Measurements from ENCODE around the gene BCL7A. TPM values are rescaled to one million over a fixed set of nuclear protein-coding genes. Genes with fewer than 3 reads are reported as not detected.

The BCL7A gene
- total RNA-seq, 4 donors from 2014 or later, result 0.26 to 12.2 (median 4.2) TPM

- intact Hi-C loops (cut with DNase I; ENCODE audit: low total_unique reads), result no loop called here
- Histone ChIP-seq H3K9me3 (no peaks in the 10 kb centered on the region), H3K4me3 (peak overlapping the region in 1 of 2 donors; percentile 82), H3K4me1 (peaks cover 5 to 12% of the 10 kb centered on the region in 2 donors), H3K27me3 (no peaks in the 10 kb centered on the region), H3K27ac (peak overlapping the region; percentile 85), H3K36me3 (no peaks in the 10 kb centered on the region)
- TF ChIP-seq, protein P1, sequence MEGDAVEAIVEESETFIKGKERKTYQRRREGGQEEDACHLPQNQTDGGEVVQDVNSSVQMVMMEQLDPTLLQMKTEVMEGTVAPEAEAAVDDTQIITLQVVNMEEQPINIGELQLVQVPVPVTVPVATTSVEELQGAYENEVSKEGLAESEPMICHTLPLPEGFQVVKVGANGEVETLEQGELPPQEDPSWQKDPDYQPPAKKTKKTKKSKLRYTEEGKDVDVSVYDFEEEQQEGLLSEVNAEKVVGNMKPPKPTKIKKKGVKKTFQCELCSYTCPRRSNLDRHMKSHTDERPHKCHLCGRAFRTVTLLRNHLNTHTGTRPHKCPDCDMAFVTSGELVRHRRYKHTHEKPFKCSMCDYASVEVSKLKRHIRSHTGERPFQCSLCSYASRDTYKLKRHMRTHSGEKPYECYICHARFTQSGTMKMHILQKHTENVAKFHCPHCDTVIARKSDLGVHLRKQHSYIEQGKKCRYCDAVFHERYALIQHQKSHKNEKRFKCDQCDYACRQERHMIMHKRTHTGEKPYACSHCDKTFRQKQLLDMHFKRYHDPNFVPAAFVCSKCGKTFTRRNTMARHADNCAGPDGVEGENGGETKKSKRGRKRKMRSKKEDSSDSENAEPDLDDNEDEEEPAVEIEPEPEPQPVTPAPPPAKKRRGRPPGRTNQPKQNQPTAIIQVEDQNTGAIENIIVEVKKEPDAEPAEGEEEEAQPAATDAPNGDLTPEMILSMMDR (IDR thresholded peaks at IDR 0.05), result no peak
- TF ChIP-seq POLR2A (IDR thresholded peaks at IDR 0.05), result no peak
- DNase-seq, result no peak
Measured at GRCh38 chr12:122082621-122083356, 61.1 kb downstream of the BCL7A start.

DNA sequence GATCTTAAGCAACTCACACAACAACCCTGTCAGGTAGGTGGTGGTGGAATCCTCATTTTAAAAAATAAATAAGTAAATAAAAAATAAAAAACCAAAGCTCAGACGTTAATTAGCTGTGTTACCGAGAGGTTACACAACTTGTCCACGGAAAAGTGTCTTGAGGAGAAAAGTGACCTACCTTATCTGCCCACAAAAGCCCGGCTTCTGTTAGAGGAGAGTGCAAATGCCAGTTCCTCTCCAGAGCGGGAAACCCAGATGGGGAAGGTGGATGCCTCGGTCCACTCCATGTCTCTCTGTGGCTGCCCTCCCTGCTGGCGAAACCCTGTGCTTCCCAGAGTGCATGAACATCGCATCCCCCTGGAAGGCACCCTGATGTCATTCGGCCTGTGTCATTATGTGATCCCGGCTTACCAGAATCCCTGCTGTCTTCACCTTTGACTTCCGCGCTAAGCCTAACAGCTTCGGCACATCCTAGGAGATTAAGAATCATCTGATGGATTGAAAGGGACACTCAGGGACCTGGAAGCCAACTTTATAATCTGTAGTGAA is 63.2 kb downstream of the BCL7A start:
- H3K27ac ChIP-seq, result no peak overlapping the region
- TF ChIP-seq, protein P1 (IDR thresholded peaks at IDR 0.05), result no peak
- TF ChIP-seq POLR2A (IDR thresholded peaks at IDR 0.05), result no peak
- no peaks in the 10 kb centered on the region for H3K9me3 ChIP-seq
- H3K4me1 ChIP-seq, result peaks cover 14 to 17% of the 10 kb centered on the region in 2 donors
- H3K4me3 ChIP-seq, result no peak overlapping the region
- no peaks in the 10 kb centered on the region for H3K36me3 ChIP-seq
- intact Hi-C loops (cut with DNase I; ENCODE audit: low total_unique reads), result no loop called here
- no peaks in the 10 kb centered on the region for H3K27me3 ChIP-seq
- DNase-seq, result no peak

DNA sequence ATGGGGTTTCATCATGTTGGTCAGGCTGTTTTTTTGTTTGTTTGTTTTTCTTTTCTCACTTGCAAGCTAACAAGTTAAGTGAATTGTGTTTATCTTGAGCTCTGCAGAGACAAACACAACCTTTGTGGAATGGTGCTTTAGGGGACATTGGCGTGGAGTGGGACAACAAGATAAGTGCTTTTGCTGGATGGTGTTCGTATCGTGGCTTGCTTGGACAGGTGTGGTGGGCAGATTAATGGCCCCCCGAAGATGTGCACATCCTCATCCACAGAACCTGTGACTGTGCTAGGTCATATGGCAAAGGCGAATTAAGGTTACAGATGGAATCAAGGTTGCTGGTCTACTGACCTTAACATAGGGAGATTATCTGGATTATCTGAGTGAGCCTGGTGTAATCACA is 63.9 kb downstream of the BCL7A start:
- Histone ChIP-seq H3K36me3 (no peaks in the 10 kb centered on the region), H3K27me3 (no peaks in the 10 kb centered on the region), H3K27ac (no peak overlapping the region), H3K4me1 (peaks cover 14 to 20% of the 10 kb centered on the region in 2 donors), H3K9me3 (no peaks in the 10 kb centered on the region), H3K4me3 (no peak overlapping the region)
- DNase-seq, result no peak
- intact Hi-C loops (cut with DNase I; ENCODE audit: low total_unique reads), result no loop called here
- TF ChIP-seq, protein P1 (IDR thresholded peaks at IDR 0.05), result no peak
- TF ChIP-seq POLR2A (IDR thresholded peaks at IDR 0.05), result no peak

DNA sequence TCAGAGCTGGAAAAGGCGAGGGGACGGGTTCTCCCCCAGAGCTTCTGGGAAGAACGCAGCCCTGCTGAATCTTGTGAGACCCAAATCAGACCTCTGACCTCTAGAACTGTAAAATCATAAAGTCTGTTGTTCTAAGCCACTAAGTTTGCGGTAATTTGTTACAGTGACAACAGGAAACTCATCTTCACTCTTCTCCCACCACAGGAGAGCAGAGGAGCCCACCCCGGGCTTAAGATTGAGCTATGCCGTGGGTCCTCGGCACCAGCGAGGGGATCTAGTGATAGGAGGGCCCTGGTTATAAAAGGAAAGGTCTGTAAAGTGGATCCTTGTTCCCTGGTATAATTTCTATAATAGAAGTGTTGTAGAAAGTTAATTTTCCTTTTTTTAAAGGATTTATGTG is 64.4 kb downstream of the BCL7A start:
- no peak for TF ChIP-seq POLR2A (IDR thresholded peaks at IDR 0.05)
- TF ChIP-seq, protein P1 (IDR thresholded peaks at IDR 0.05), result no peak
- peaks cover 16 to 18% of the 10 kb centered on the region in 2 donors for H3K4me1 ChIP-seq
- intact Hi-C loops (cut with DNase I; ENCODE audit: low total_unique reads), result no loop called here
- H3K4me3 ChIP-seq, result no peak overlapping the region
- H3K36me3 ChIP-seq, result no peaks in the 10 kb centered on the region
- H3K9me3 ChIP-seq, result no peaks in the 10 kb centered on the region
- no peak for DNase-seq
- H3K27ac ChIP-seq, result peak overlapping the region; percentile 28 to 52
- H3K27me3 ChIP-seq, result no peaks in the 10 kb centered on the region

GRCh38 chr12:122086641-122087285 is 65.1 kb downstream of the BCL7A start:
- H3K27ac ChIP-seq, result peak overlapping the region; percentile 52 to 70
- H3K4me3 ChIP-seq, result no peak overlapping the region
- intact Hi-C loops (cut with DNase I; ENCODE audit: low total_unique reads), result no loop called here
- peaks cover 13 to 21% of the 10 kb centered on the region in 2 donors for H3K4me1 ChIP-seq
- no peak for DNase-seq
- H3K27me3 ChIP-seq, result no peaks in the 10 kb centered on the region
- no peaks in the 10 kb centered on the region for H3K9me3 ChIP-seq
- no peak for TF ChIP-seq POLR2A (IDR thresholded peaks at IDR 0.05)
- TF ChIP-seq, protein P1 (IDR thresholded peaks at IDR 0.05), result no peak
- no peaks in the 10 kb centered on the region for H3K36me3 ChIP-seq
